H1 (cell line): ENCODE results near the gene SHROOM2. TPM values are rescaled to one million over a fixed set of nuclear protein-coding genes. Genes with fewer than 3 reads are reported as not detected.

Source experiments
- CTCF ChIA-PET: fragments of 300-600 bp; sonication (Branson Sonifier 250); formaldehyde crosslinking; loops from one replicate; lab custom pipeline; 2021; ENCODE audit not compliant: partially characterized antibody; lab: Charles Lee
- POLR2A ChIA-PET: fragments of 300-600 bp; sonication (Branson Sonifier 250); formaldehyde crosslinking; loops from one replicate; lab custom pipeline; 2021; ENCODE audit warnings: inconsistent platforms; ENCODE audit not compliant: partially characterized antibody; lab: Charles Lee
- DNase-seq, 2 experiments: peaks; one replicate each; pipeline versions ENCODE4 v3.0.0 to v3.0.0-alpha.2; 2010 to 2022; ENCODE audit warnings: low spot score in 2 of 2, low read depth in 1 of 2, mixed read lengths in 1 of 2
- FAIRE-seq: peaks from 2 replicates; lab custom pipeline; 2011; peaks lifted over from hg19 to GRCh38; lab: Jason Lieb, UNC
- H2AFZ ChIP-seq: 2 replicates; pipeline ENCODE4 v1.8.1; 2012; ENCODE audit warnings: low read length, inconsistent platforms
- H2AK5ac ChIP-seq: 2 replicates; pipeline ENCODE4 v1.6.1; 2013; ENCODE audit warnings: low read depth, low read length
- H2BK120ac ChIP-seq: replicated peaks from 2 replicates; pipeline ENCODE3; 2013; ENCODE audit warnings: low read depth, low read length, inconsistent platforms
- H2BK12ac ChIP-seq: 2 replicates; pipeline ENCODE4 v1.6.1; 2013; ENCODE audit warnings: low read depth, low read length
- H2BK15ac ChIP-seq: 2 replicates; pipeline ENCODE4 v1.6.1; 2013; ENCODE audit warnings: low read length
- H2BK20ac ChIP-seq: 2 replicates; pipeline ENCODE4 v1.6.1; 2013; ENCODE audit warnings: low read length
- H2BK5ac ChIP-seq: 2 replicates; pipeline ENCODE4 v1.6.1; 2013; ENCODE audit warnings: low read depth, low read length
- H3K14ac ChIP-seq: 2 replicates; pipeline ENCODE4 v1.6.1; 2013; ENCODE audit warnings: inconsistent platforms; ENCODE audit not compliant: insufficient read length
- H3K18ac ChIP-seq: 2 replicates; pipeline ENCODE4 v1.6.1; 2013; ENCODE audit warnings: low read length; ENCODE audit errors: extremely low read depth
- H3K23ac ChIP-seq: 2 replicates; pipeline ENCODE4 v1.6.1; 2013; ENCODE audit warnings: inconsistent platforms; ENCODE audit not compliant: insufficient read length
- H3K23me2 ChIP-seq: 2 replicates; pipeline ENCODE4 v1.6.1; 2013; ENCODE audit warnings: low read depth, low read length
- H3K27ac ChIP-seq: 2 replicates; pipeline ENCODE4 v1.6.1; 2011; ENCODE audit warnings: low read depth, low read length, inconsistent platforms
- H3K27me3 ChIP-seq, 4 experiments: replicated peaks in 1 of 4; 1 replicate in 1 of 4; 2 replicates in 3 of 4; pipeline versions ENCODE4 v1.6.1 to v1.8.1; 2011 to 2013; ENCODE audit warnings: low read length in 3 of 4, mild to moderate bottlenecking in 3 of 4, inconsistent platforms in 2 of 4, mixed read lengths in 2 of 4, moderate library complexity in 1 of 4; ENCODE audit not compliant: control insufficient read depth in 3 of 4, insufficient read depth in 3 of 4; ENCODE audit errors: extremely low read depth in 1 of 4
- H3K36me3 ChIP-seq, 4 experiments: 2 replicates each; pipeline versions ENCODE4 v1.6.1 to v1.8.1; 2011 to 2013; ENCODE audit warnings: mild to moderate bottlenecking in 4 of 4, low read length in 3 of 4, moderate library complexity in 2 of 4, control low read depth in 1 of 4, inconsistent platforms in 1 of 4; ENCODE audit not compliant: insufficient read depth in 4 of 4, control insufficient read depth in 2 of 4
- H3K4ac ChIP-seq: replicated peaks from 2 replicates; pipeline ENCODE3; 2013; ENCODE audit warnings: low read length, low read depth, mixed read lengths, inconsistent platforms; ENCODE audit not compliant: insufficient read length
- H3K4me1 ChIP-seq, 4 experiments: replicated peaks in 1 of 4; 1 replicate in 1 of 4; 2 replicates in 3 of 4; pipeline versions ENCODE4 v1.6.1 to v1.8.1; 2011 to 2013; ENCODE audit warnings: low read length in 3 of 4, inconsistent platforms in 2 of 4, mixed read lengths in 1 of 4; ENCODE audit not compliant: insufficient read depth in 4 of 4, control insufficient read depth in 3 of 4
- H3K4me2 ChIP-seq, 2 experiments: 2 replicates each; pipeline versions ENCODE4 v1.6.1 to v1.8.1; 2011 to 2013; ENCODE audit warnings: low read depth in 2 of 2, low read length in 2 of 2, control low read depth in 1 of 2, inconsistent platforms in 1 of 2, mild to moderate bottlenecking in 1 of 2; ENCODE audit not compliant: insufficient read depth in 1 of 2
- H3K4me3 ChIP-seq, 4 experiments: fragments of 200-600, 300-600 bp in 1 of 4; sonication (generic), shearing (Covaris generic), sonication (Bioruptor Twin) in 1 of 4; 2 replicates each; pipeline versions ENCODE4 v1.5.1 to v1.8.1; 2011 to 2016; ENCODE audit warnings: low read length in 4 of 4, low read depth in 3 of 4, control low read depth in 2 of 4, inconsistent platforms in 2 of 4, mild to moderate bottlenecking in 2 of 4, mixed read lengths in 1 of 4, moderate library complexity in 1 of 4; ENCODE audit not compliant: insufficient read depth in 2 of 4; ENCODE audit errors: extremely low read depth in 1 of 4
- H3K56ac ChIP-seq: replicated peaks from 2 replicates; pipeline ENCODE3; 2013; ENCODE audit warnings: low read depth, mild to moderate bottlenecking, mixed read lengths, low read length, inconsistent platforms; ENCODE audit not compliant: insufficient read length
- H3K79me1 ChIP-seq: 2 replicates; pipeline ENCODE4 v1.6.1; 2013; ENCODE audit warnings: low read depth, low read length, control low read depth
- H3K79me2 ChIP-seq, 2 experiments: 2 replicates each; pipeline versions ENCODE4 v1.6.1 to v1.8.1; 2012 to 2013; ENCODE audit warnings: low read length in 2 of 2, mild to moderate bottlenecking in 2 of 2, inconsistent platforms in 1 of 2; ENCODE audit not compliant: insufficient read depth in 2 of 2, control insufficient read depth in 1 of 2
- H3K9ac ChIP-seq, 4 experiments: replicated peaks in 1 of 4; 1 replicate in 1 of 4; 2 replicates in 3 of 4; pipeline versions ENCODE4 v1.6.1 to v1.8.1; 2011 to 2013; ENCODE audit warnings: low read depth in 3 of 4, low read length in 3 of 4, control low read depth in 2 of 4, mild to moderate bottlenecking in 2 of 4, moderate library complexity in 2 of 4, inconsistent platforms in 1 of 4; ENCODE audit errors: extremely low read depth in 1 of 4
- H3K9me3 ChIP-seq, 2 experiments: 2 replicates each; pipeline versions ENCODE4 v1.6.1 to v1.8.1; 2012 to 2013; ENCODE audit warnings: mild to moderate bottlenecking in 2 of 2, moderate library complexity in 2 of 2, control low read depth in 1 of 2, inconsistent platforms in 1 of 2, low read depth in 1 of 2, low read length in 1 of 2, mixed read lengths in 1 of 2; ENCODE audit not compliant: insufficient read depth in 2 of 2
- H4K20me1 ChIP-seq, 2 experiments: replicated peaks in 1 of 2; 2 replicates each; pipeline versions ENCODE3 to v1.8.1; 2011 to 2013; ENCODE audit warnings: inconsistent platforms in 2 of 2, low read length in 2 of 2, mild to moderate bottlenecking in 1 of 2; ENCODE audit not compliant: insufficient read depth in 2 of 2, control insufficient read depth in 1 of 2
- H4K5ac ChIP-seq: 2 replicates; pipeline ENCODE4 v1.6.1; 2013; ENCODE audit warnings: low read length, low read depth, mixed read lengths, inconsistent platforms; ENCODE audit not compliant: insufficient read length
- H4K8ac ChIP-seq: 2 replicates; pipeline ENCODE4 v1.8.0; 2013; ENCODE audit warnings: mild to moderate bottlenecking, moderate library complexity, low read length, inconsistent platforms; ENCODE audit not compliant: insufficient read depth; ENCODE audit errors: extremely low read depth
- H4K91ac ChIP-seq: replicated peaks from 2 replicates; pipeline ENCODE3; 2013; ENCODE audit warnings: low read length, mixed read lengths, inconsistent platforms; ENCODE audit not compliant: insufficient read length
- CBX8 ChIP-seq: fragments of 300-800, 300-1000 bp; sonication (generic); IDR thresholded peaks from 2 replicates; pipeline ENCODE4 v1.7.1; 2016; ENCODE audit warnings: low read depth, low read length, borderline replicate concordance
- CHD1 ChIP-seq: IDR thresholded peaks from 2 replicates; pipeline ENCODE4 v1.6.1; 2012; ENCODE audit warnings: low read depth, low read length, improper control_type of control experiment
- CHD2 ChIP-seq: IDR thresholded peaks from 2 replicates; pipeline ENCODE4 v1.6.1; 2012; ENCODE audit warnings: low read length, improper control_type of control experiment
- CTBP2 ChIP-seq: IDR thresholded peaks from 2 replicates; pipeline ENCODE4 v1.7.0; 2011; ENCODE audit warnings: borderline replicate concordance, mild to moderate bottlenecking, moderate library complexity, mixed read lengths, low read length; ENCODE audit not compliant: insufficient read depth, insufficient read length
- JUN ChIP-seq: IDR thresholded peaks from 2 replicates; pipeline ENCODE4 v1.6.1; 2011; ENCODE audit warnings: low read depth, mild to moderate bottlenecking, improper control_type of control experiment, low read length
- KDM4A ChIP-seq: IDR thresholded peaks from one replicate; pipeline ENCODE4 v1.7.1; 2012; ENCODE audit warnings: low read depth, mild to moderate bottlenecking, moderate library complexity, low read length, inconsistent platforms; ENCODE audit not compliant: severe bottlenecking
- POLR2A ChIP-seq, 2 experiments: IDR thresholded peaks; 1 replicate in 1 of 2; 2 replicates in 1 of 2; pipeline ENCODE4 v1.6.1; 2011; ENCODE audit warnings: low read depth in 2 of 2, low read length in 2 of 2, mild to moderate bottlenecking in 2 of 2; ENCODE audit errors: control extremely low read depth in 1 of 2
- SIRT6 ChIP-seq: IDR thresholded peaks from one replicate; pipeline ENCODE4 v1.7.1; 2012; ENCODE audit warnings: low read length, inconsistent platforms
- SIX5 ChIP-seq: IDR thresholded peaks from 2 replicates; pipeline ENCODE4 v1.6.1; 2011; ENCODE audit warnings: mild to moderate bottlenecking, low read depth, low read length
- SUZ12 ChIP-seq: fragments of 200-600 bp; sonication (generic); IDR thresholded peaks from 2 replicates; pipeline ENCODE4 v1.6.1; 2012; ENCODE audit warnings: mild to moderate bottlenecking, inconsistent platforms, low read length, moderate library complexity, mixed read lengths
- TAF1 ChIP-seq: IDR thresholded peaks from 2 replicates; pipeline ENCODE4 v1.6.1; 2011; ENCODE audit warnings: mild to moderate bottlenecking, low read depth, low read length
- WGBS, 2 experiments: shearing (Covaris generic) in 1 of 2; methylation state at CpG; one replicate each; pipeline versions ENCODE4 v1.1.6 to v1.1.7; 2013 to 2015; ENCODE audit warnings: low lambda C conversion rate in 2 of 2, mixed read lengths in 2 of 2, inconsistent platforms in 1 of 2, low coverage in 1 of 2, missing lambda C conversion rate in 1 of 2; ENCODE audit not compliant: insufficient replicate concordance in 2 of 2, insufficient coverage in 1 of 2, insufficient read length in 1 of 2; ENCODE audit errors: extremely low coverage in 1 of 2, missing lambda C conversion rate in 1 of 2; 5-methylcytosine and 5-hydroxymethylcytosine counted together
- polyA plus RNA-seq, 7 experiments: library from polyadenylated mRNA; depleted of rRNA in 3 of 7; stranded (reverse) in 5 of 7; unstranded in 2 of 7; fragments of >200 nt in 5 of 7; fragments of 200-250 nt in 2 of 7; gene quantifications; 1 replicate in 5 of 7; 2 replicates in 1 of 7; 4 replicates in 1 of 7; pipeline versions ENCODE4 v1.2.1 to v1.2.3, GENCODE V29; 2011 to 2013; ENCODE audit warnings: missing spikeins in 2 of 7, mixed read lengths in 2 of 7
- total RNA-seq: library from RNA; stranded (reverse); fragmentation: NEBNext Ultra II Directional; extraction: Animal tissue kit (Norgen Biotek cat#: 25700); gene quantifications from 2 replicates; pipeline ENCODE4 v1.2.1, GENCODE V29; 2021
- TF ChIP-seq, protein P1 (sequence below): IDR thresholded peaks from 2 replicates; pipeline ENCODE4 v1.6.1; 2012; ENCODE audit warnings: inconsistent platforms
- TF ChIP-seq, protein P2 (sequence below), 3 experiments: IDR thresholded peaks; 1 replicate in 2 of 3; 2 replicates in 1 of 3; pipeline versions ENCODE4 v1.5.1 to v1.6.1; 2011; ENCODE audit warnings: low read length in 3 of 3, mild to moderate bottlenecking in 3 of 3, inconsistent platforms in 2 of 3, low read depth in 1 of 3, moderate library complexity in 1 of 3; ENCODE audit not compliant: insufficient read depth in 1 of 3; ENCODE audit errors: control extremely low read depth in 1 of 3

Gene SHROOM2
- total and polyA plus RNA-seq, 2 of the 8 experiments (the other 6 are each of a cell fraction or from before 2014, with no cell fraction given), result 3.4 to 14.2 TPM

DNA sequence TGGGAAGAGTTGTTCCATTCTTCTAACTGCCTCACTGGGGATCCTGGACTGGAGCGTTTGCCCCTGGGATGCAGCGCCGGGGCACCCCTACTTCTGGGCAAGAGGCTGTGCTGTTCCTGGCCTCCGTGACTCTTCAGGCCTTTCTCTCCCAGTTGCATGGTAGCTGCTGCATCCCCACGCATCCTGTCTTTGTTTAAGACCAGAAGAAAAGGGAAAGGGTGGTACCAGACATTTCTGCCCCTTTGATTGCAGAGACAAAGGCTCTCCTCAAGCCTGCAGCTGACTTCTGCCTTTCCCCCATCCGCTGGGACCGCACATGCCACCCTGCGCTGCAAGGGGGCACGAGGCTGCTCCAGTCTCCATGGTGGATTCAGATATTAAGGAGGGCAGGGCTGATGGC, 70.4 kb downstream of the SHROOM2 start:
- Histone ChIP-seq H3K14ac (no peak overlapping the region), H4K8ac (no peak overlapping the region), H3K4me2 (no peak overlapping the region), H3K79me1 (no peaks in the 10 kb centered on the region), H2BK15ac (no peak overlapping the region), H2BK5ac (no peak overlapping the region), H3K23me2 (no peaks in the 10 kb centered on the region), H2AK5ac (no peak overlapping the region), H3K36me3 (no peaks in the 10 kb centered on the region), H3K4me1 (peaks cover 0 to 9% (median 3%) of the 10 kb centered on the region in 4 experiments; a peak in 5 of 7 replicates), H3K9ac (no peak overlapping the region), H4K5ac (no peak overlapping the region), H4K20me1 (peaks cover 0 to 4% of the 10 kb centered on the region in 2 experiments), H3K79me2 (peaks cover 0 to 21% of the 10 kb centered on the region in 2 experiments; a peak in 1 of 4 replicates), H3K27me3 (no peaks in the 10 kb centered on the region), H3K18ac (no peak overlapping the region), H2AFZ (no peak overlapping the region), H2BK20ac (no peak overlapping the region), H3K56ac (no peak overlapping the region), H3K27ac (no peak overlapping the region), H2BK120ac (no peak overlapping the region), H3K4me3 (no peak overlapping the region), H2BK12ac (no peak overlapping the region), H3K4ac (no peak overlapping the region), H4K91ac (no peak overlapping the region), H3K23ac (no peak overlapping the region), H3K9me3 (no peaks in the 10 kb centered on the region)
- 77% methylated on average over 7 of the region's 9 CpGs; no CpG with 5 or more reads in 1 of the 2 experiments for whole genome bisulfite sequencing, 2 experiments
- ChIA-PET POLR2A (no interaction called here), CTCF (no interaction called here)
- FAIRE-seq, result no peak
- no peak for DNase-seq
- TF ChIP-seq CHD1 (no peak), SIRT6 (no peak), CBX8 (no peak), JUN (no peak), SUZ12 (no peak), POLR2A (IDR thresholded peaks at IDR 0.05; ENCODE audit: control extremely low read depth in 1 of 2, low read depth in 2 of 2, low read length in 2 of 2) (no peak), KDM4A (no peak), TAF1 (no peak), CTBP2 (no peak), CHD2 (no peak), SIX5 (no peak)
- TF ChIP-seq, protein P1, sequence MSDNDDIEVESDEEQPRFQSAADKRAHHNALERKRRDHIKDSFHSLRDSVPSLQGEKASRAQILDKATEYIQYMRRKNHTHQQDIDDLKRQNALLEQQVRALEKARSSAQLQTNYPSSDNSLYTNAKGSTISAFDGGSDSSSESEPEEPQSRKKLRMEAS, result no peak
- TF ChIP-seq, protein P2, sequence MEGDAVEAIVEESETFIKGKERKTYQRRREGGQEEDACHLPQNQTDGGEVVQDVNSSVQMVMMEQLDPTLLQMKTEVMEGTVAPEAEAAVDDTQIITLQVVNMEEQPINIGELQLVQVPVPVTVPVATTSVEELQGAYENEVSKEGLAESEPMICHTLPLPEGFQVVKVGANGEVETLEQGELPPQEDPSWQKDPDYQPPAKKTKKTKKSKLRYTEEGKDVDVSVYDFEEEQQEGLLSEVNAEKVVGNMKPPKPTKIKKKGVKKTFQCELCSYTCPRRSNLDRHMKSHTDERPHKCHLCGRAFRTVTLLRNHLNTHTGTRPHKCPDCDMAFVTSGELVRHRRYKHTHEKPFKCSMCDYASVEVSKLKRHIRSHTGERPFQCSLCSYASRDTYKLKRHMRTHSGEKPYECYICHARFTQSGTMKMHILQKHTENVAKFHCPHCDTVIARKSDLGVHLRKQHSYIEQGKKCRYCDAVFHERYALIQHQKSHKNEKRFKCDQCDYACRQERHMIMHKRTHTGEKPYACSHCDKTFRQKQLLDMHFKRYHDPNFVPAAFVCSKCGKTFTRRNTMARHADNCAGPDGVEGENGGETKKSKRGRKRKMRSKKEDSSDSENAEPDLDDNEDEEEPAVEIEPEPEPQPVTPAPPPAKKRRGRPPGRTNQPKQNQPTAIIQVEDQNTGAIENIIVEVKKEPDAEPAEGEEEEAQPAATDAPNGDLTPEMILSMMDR (IDR thresholded peaks at IDR 0.05; ENCODE audit: control extremely low read depth in 1 of 3, insufficient read depth in 1 of 3, low read depth in 1 of 3, low read length in 3 of 3), result no peak
